Measurements from ENCODE around the gene MBNL2.

The MBNL2 gene

GRCh38 chr13:97423300-97424045 lies 201.3 kb downstream of the MBNL2 start:
- no peak for DNase-seq (ENCODE audit: low spot score)

- DNase-seq (ENCODE audit: low spot score), result no peak
Observed at GRCh38 chr13:97425590-97425989, 203.5 kb downstream of the MBNL2 start.

- no peak for DNase-seq (ENCODE audit: low spot score)
Observed at GRCh38 chr13:97426695-97427094, 204.6 kb downstream of the MBNL2 start.

GRCh38 chr13:97429681-97430081 lies 207.5 kb downstream of the MBNL2 start:
- no peak for DNase-seq (ENCODE audit: low spot score)

- DNase-seq (ENCODE audit: low spot score), result no peak
Observed at GRCh38 chr13:97430296-97430695, 208.2 kb downstream of the MBNL2 start.

GRCh38 chr13:97431171-97431764 lies 209.1 kb downstream of the MBNL2 start:
- DNase-seq (ENCODE audit: low spot score), result no peak

GRCh38 chr13:97432232-97432916 lies 210.2 kb downstream of the MBNL2 start:
- DNase-seq (ENCODE audit: low spot score), result no peak

GRCh38 chr13:97432917-97433726 lies 211.0 kb downstream of the MBNL2 start:
- peak; percentile 96 for DNase-seq (ENCODE audit: low spot score)

- peak; percentile 93 for DNase-seq (ENCODE audit: low spot score)
Observed at GRCh38 chr13:97433727-97434396, 211.7 kb downstream of the MBNL2 start, which contains the start of gene RAP2A. Gene RAP2A (plus strand): TSS chr13:97434169. CDS start chr13:97434471, 302 bp downstream.

GRCh38 chr13:97434397-97435201 lies 212.5 kb downstream of the MBNL2 start:
- peak; percentile 39 for DNase-seq (ENCODE audit: low spot score)

- peak; percentile 7 for DNase-seq (ENCODE audit: low spot score)
Observed at GRCh38 chr13:97435323-97435722, 213.2 kb downstream of the MBNL2 start.

- DNase-seq (ENCODE audit: low spot score), result peak; percentile 23
Observed at GRCh38 chr13:97435794-97436193, 213.7 kb downstream of the MBNL2 start.

- DNase-seq (ENCODE audit: low spot score), result no peak
Observed at GRCh38 chr13:97436845-97437244, 214.7 kb downstream of the MBNL2 start.

- no peak for DNase-seq (ENCODE audit: low spot score)
Observed at GRCh38 chr13:97437729-97438128, 215.6 kb downstream of the MBNL2 start.

GRCh38 chr13:97438856-97439595 lies 216.9 kb downstream of the MBNL2 start:
- DNase-seq (ENCODE audit: low spot score), result no peak

GRCh38 chr13:97440598-97441170 lies 218.6 kb downstream of the MBNL2 start:
- no peak for DNase-seq (ENCODE audit: low spot score)

- DNase-seq (ENCODE audit: low spot score), result no peak
Observed at GRCh38 chr13:97441368-97441767, 219.2 kb downstream of the MBNL2 start.
